Endothelial cell of umbilical vein (primary cell): ENCODE results near the gene OR5A2.

Experiments
- CTCF ChIP-seq, 2 donors: IDR thresholded peaks; 1 replicate in 1 of 2; 2 replicates in 1 of 2; pipeline ENCODE4 v1.5.1; 2011; ENCODE audit warnings: low read length in 2 of 2, mild to moderate bottlenecking in 2 of 2, moderate library complexity in 2 of 2, control low read depth in 1 of 2, inconsistent platforms in 1 of 2, low read depth in 1 of 2; ENCODE audit not compliant: insufficient read depth in 1 of 2; ENCODE audit errors: extremely low read depth in 1 of 2
- EZH2 ChIP-seq: IDR thresholded peaks from 2 replicates; pipeline ENCODE4 v1.6.1; 2012; ENCODE audit warnings: borderline replicate concordance, low read depth, mild to moderate bottlenecking, moderate library complexity, low read length, inconsistent platforms; ENCODE audit not compliant: severe bottlenecking
- MYC ChIP-seq: IDR thresholded peaks from one replicate; pipeline ENCODE4 v1.6.1; 2011; ENCODE audit warnings: mild to moderate bottlenecking, low read depth, low read length
- POLR2A ChIP-seq: IDR thresholded peaks from 2 replicates; pipeline ENCODE4 v1.6.1; 2012; ENCODE audit warnings: low read depth, mild to moderate bottlenecking, control low read depth, low read length

- TF ChIP-seq CTCF (IDR thresholded peaks at IDR 0.05; ENCODE audit: extremely low read depth in 1 of 2, insufficient read depth in 1 of 2, low read depth in 1 of 2, low read length in 2 of 2) (no peak), EZH2 (no peak), POLR2A (no peak), MYC (no peak)
Measured at GRCh38 chr11:59448484-59448883, 22.3 kb upstream of the OR5A2 start.
